H1 (cell line): ENCODE data around the gene HARS2. TPM values are rescaled to one million over a fixed set of nuclear protein-coding genes. Genes with fewer than 3 reads are reported as not detected.

Experiments
- EP300 ChIP-seq, 2 experiments: IDR thresholded peaks; 1 replicate in 1 of 2; 2 replicates in 1 of 2; pipeline ENCODE4 v1.6.1; 2011 to 2012; ENCODE audit warnings: low read depth in 2 of 2, low read length in 2 of 2, mild to moderate bottlenecking in 2 of 2, borderline replicate concordance in 1 of 2, inconsistent platforms in 1 of 2, moderate library complexity in 1 of 2
- MAX ChIP-seq: IDR thresholded peaks from 2 replicates; pipeline ENCODE4 v1.6.1; 2012; ENCODE audit warnings: inconsistent platforms
- SIN3A ChIP-seq, 2 experiments: IDR thresholded peaks in 1 of 2; conservative IDR thresholded peaks in 1 of 2; 2 replicates each; pipeline ENCODE4 v1.6.1; 2011 to 2012; ENCODE audit warnings: low read length in 2 of 2, improper control_type of control experiment in 1 of 2, low read depth in 1 of 2, mild to moderate bottlenecking in 1 of 2
- SIRT6 ChIP-seq: IDR thresholded peaks from one replicate; pipeline ENCODE4 v1.7.1; 2012; ENCODE audit warnings: low read length, inconsistent platforms
- SP1 ChIP-seq: IDR thresholded peaks from 2 replicates; pipeline ENCODE4 v1.6.1; 2011; ENCODE audit warnings: low read depth, low read length
- SP4 ChIP-seq: IDR thresholded peaks from 2 replicates; pipeline ENCODE4 v1.6.1; 2012; ENCODE audit warnings: low read length, inconsistent platforms
- TBP ChIP-seq: IDR thresholded peaks from 2 replicates; pipeline ENCODE4 v1.6.1; 2011; ENCODE audit warnings: low read depth, low read length, improper control_type of control experiment
- YY1 ChIP-seq: IDR thresholded peaks from 2 replicates; pipeline ENCODE4 v1.6.1; 2011; ENCODE audit warnings: low read depth, mild to moderate bottlenecking, low read length
- polyA plus RNA-seq, 7 experiments: library from polyadenylated mRNA; depleted of rRNA in 3 of 7; stranded (reverse) in 5 of 7; unstranded in 2 of 7; fragments of >200 nt in 5 of 7; fragments of 200-250 nt in 2 of 7; gene quantifications; 1 replicate in 5 of 7; 2 replicates in 1 of 7; 4 replicates in 1 of 7; pipeline versions ENCODE4 v1.2.1 to v1.2.3, GENCODE V29; 2011 to 2013; ENCODE audit warnings: missing spikeins in 2 of 7, mixed read lengths in 2 of 7
- total RNA-seq: library from RNA; stranded (reverse); fragmentation: NEBNext Ultra II Directional; extraction: Animal tissue kit (Norgen Biotek cat#: 25700); gene quantifications from 2 replicates; pipeline ENCODE4 v1.2.1, GENCODE V29; 2021
- TF ChIP-seq, protein P1 (sequence below): IDR thresholded peaks from 2 replicates; pipeline ENCODE4 v1.6.1; 2011; ENCODE audit warnings: low read depth, mild to moderate bottlenecking, low read length; ENCODE audit not compliant: insufficient read depth

The HARS2 gene
- total and polyA plus RNA-seq, 2 of the 8 experiments (the other 6 are each of a cell fraction or from before 2014, with no cell fraction given), result 16.1 to 23.1 TPM

DNA sequence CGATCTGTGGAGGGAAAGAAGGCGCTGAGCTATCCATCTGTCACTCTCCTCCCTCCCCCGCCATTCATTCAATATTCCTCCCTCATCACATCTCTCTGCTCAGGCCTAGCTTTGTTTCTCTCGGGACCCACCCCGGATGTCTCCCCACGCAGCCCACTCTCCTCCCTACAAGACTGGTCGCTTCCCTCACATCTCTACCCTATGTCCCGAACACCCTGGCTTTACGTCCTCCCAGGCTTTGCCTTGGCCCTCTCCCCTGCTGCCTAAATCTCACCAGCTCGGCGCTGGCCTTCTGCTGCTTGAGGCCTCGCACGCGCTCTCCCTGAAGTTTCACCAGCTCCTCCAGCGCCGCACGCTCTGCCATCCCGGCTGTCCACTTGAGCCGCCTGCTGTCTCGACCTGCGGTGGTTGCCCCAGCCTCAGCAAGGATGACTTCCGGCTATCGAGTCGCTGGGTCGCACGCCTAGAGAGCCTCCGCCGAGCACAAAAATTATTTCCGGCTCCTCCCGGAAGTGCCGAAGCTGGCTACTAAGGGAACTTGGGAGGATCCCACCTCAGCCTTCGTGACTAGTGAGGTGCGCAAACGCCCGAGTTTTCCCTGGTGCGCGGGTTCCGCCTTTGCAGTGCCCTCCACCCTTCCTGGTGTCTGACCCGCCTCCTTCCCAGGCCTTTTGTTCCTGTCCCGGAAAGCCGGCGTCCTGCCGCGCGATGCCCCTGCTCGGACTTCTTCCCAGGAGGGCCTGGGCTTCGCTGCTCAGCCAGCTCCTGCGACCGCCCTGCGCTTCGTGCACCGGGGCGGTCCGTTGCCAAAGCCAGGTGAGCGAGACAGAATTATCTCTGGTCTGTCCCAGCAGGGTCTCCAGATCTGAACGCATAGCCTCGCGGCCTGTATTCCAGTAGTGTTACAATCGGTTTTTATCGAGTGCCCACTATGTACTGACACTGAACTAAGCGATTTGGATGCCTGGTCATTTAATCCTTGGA, at the start of gene HARS2, which contains the start of gene HARS1 (continued):
- TF ChIP-seq SIRT6 (no peak), SIN3A (conservative IDR thresholded peaks at IDR 0.05 in 1 of 2, IDR thresholded peaks at IDR 0.05 in 1 of 2; ENCODE audit: low read depth in 1 of 2, low read length in 2 of 2) (peak; percentile 73 to 95; a peak in 3 of 4 replicates), TBP (peak; percentile 74), EP300 (IDR thresholded peaks at IDR 0.05; ENCODE audit: borderline replicate concordance in 1 of 2, low read depth in 2 of 2, low read length in 2 of 2) (no peak), SP1 (0 out of 2 replicates have a peak, but pooled peaks have one; percentile 29), SP4 (peak; percentile 76; the same call in 1 of the 2 replicates), MAX (peak; percentile 85), YY1 (peak; percentile 66; the same call in 1 of the 2 replicates)
- TF ChIP-seq, protein P1, sequence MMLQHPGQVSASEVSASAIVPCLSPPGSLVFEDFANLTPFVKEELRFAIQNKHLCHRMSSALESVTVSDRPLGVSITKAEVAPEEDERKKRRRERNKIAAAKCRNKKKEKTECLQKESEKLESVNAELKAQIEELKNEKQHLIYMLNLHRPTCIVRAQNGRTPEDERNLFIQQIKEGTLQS, result no peak
